Jurkat, Clone E6-1 (cell line): ENCODE results near the gene PTEN.

Source experiments
- DNase-seq: peaks from one replicate; pipeline ENCODE4 v3.0.0-alpha.2; 2011; ENCODE audit warnings: low read depth, low spot score
- H3K4me3 ChIP-seq: 2 replicates; pipeline ENCODE4 v1.5.1; 2011; ENCODE audit warnings: mild to moderate bottlenecking, low read length, control low read depth, moderate library complexity

The PTEN gene

DNA sequence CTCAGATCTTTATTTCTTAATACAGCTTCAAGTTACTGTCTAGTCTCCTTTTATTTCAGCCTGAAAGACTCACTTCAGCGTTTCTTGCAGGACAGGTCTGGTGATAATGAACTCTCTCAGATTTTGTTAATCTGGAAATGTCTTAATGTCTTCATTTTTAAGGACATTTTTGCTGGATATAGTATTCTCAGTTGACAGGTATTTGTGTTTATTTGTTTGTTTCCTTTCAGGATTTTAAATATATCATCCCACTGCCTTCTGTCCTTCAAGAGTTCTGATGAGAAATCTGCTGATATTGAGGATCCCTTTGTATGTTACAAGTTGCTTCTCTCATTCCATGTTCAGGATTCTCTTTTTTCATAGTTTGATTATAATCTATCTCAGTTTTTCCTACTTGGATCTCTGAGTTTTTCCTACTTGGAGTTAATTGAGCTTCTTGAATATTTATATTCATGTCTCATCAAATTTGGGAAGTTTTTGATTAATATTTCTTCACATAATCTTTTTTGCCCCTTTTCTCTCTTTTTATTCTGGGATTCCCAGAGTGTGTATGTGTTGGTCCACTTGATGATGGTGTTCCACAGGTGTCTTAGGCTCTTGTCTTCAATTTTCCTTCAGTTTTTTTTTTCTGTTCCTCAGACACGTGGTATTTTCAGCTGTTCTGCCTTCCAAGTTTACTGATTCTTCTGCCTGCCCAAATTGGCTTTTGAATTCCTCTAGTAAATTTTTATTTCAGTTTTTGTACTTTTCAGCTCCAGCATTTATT is 49.9 kb downstream of the PTEN start:
- no peak overlapping the region for H3K4me3 ChIP-seq
- DNase-seq = no peak

DNA sequence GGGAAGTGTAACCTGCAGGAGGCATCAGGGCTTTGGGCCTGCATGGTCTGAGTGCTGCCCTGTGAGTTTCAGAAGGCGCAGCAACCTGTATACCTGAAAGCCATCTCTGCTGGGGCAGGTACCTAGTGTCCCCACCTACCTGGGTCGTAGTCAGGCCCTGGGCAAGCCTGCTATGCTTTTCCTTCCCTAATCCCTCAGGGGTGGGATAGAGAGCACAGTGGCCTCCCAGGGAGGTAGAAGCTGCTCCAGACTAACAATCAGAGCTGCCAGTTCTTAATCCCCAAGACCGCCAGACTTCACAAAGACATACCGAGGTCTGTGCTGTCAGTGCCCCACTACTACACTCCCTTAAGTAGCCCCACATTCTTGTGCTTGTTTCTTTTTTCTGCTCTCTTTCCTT is 52.0 kb downstream of the PTEN start:
- no peak for DNase-seq
- H3K4me3 ChIP-seq = no peak overlapping the region

DNA sequence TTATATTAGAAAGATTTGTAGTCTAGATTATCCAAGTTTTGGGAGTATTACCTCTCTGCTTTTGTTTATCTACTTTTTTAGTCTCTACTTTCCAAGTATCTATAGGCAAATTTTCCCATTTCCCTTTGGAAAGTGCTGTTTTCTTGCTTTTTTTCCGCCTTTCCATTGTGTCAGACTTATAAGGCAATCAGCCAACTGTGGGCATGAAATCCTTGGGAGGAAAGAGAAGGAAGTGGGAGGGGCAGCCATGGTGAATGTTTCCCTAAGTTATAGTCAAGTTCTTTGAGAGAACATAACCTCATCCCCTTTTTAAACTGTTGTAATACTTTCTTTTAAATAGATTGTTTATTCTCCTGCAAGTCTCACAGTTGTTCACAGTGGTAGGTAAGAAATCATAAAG is 52.6 kb downstream of the PTEN start:
- DNase-seq = no peak

DNA sequence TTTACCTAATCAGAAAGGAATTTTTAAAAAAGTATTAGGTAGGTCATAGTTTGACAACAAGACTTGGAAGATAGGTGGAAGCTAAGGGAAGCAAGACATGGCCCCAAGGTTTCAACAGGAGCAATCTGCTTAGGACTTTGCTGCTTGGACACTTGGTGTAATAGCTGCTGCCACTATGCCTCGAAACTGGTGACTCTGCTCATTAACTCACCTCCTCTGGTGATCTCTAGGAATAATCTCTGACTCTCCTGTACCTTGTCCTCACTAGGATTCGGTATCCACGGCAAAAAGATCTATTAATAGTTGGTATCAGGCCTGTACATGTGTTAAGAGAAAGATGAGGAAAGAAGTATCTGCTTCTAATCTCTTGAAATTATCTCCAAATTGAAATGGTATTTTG is 53.1 kb downstream of the PTEN start:
- no peak overlapping the region for H3K4me3 ChIP-seq
- DNase-seq = no peak

More for the DNA sequence above, 52.6 kb downstream of the PTEN start:
- H3K4me3 ChIP-seq = no peak overlapping the region

DNA sequence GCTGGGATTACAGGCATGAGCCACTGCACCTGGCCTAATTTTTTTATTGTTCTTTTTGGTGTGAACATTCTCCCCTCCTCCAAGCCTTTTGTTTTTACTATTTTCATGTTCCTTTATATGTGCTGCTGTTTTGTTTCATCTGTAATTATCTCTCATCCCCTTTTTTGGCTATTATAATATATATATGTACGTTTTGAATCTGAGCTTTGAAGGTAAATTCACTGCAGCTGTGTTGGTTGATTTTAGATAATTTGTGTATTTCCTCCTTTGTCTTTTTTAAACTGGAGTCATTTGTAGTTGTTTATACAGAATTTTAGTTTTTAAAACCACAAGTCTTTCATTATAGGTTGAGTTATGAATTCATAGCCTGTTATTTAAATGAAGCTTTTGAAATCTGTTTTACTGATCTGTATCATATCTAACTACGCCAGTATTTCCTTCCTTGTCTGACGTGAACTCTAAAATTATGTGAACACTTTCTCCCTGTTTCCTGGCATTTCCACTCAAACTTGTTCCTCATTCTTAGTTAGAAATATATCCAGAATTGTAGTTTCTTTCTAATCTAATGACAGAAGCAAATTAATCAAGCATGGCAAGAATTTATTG is 54.9 kb downstream of the PTEN start:
- no peak overlapping the region for H3K4me3 ChIP-seq
- peak; percentile 82 for DNase-seq

DNA sequence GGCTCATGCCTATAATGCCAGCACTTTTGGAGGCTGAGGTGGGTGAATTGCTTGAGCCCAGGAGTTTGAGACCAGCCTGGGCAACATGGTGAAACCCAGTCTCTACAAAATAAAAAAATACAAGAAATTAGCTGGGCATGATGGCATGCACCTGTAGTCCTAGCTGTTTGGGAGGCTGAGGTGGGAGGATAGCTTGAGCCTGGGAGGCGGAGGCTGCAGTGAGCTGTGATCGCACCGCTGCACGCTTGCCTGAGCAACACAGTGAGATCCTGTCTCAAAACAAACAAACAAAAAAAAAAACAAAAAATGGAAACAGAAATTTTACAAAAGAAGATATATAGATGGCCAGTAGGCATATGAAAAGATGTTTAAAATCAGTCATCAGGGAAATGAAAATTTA is 57.1 kb downstream of the PTEN start:
- H3K4me3 ChIP-seq = no peak overlapping the region
- DNase-seq = no peak

DNA sequence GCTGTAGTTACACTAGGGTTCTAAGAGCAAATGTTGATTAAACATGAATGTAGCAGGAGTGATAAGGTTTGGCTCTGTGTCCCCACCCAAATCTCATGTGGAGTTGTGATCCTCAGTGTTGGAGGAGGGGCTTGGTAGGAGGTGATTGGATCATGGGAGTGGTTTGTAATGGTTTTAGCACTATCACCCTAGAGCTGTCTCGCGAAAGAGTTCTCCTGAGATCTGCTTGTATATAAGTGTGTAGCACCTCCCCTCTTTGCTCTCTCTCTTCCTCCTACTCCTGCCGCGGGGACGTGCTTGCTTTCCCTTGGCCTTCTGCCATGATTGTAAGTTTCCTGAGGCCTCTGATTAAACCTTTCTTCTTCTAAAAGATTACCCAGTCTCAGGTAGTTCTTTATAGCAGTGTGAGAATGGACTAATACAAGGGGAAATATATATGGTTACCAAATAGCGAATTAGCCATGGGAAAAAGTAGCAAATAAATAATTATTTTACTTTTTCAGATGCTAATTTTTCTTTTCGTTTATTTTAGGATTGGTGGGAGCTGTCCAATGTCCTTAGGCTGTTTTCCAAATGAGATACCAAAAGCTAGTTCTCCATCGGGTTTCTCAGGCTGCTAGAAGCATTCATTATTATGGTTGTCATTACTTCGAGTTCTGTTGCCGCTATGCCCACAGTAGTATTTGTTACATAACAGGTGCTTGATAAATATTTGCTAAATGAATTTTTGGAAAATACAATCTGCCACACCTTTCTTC is 58.7 kb downstream of the PTEN start:
- H3K4me3 ChIP-seq = no peak overlapping the region
- no peak for DNase-seq

DNA sequence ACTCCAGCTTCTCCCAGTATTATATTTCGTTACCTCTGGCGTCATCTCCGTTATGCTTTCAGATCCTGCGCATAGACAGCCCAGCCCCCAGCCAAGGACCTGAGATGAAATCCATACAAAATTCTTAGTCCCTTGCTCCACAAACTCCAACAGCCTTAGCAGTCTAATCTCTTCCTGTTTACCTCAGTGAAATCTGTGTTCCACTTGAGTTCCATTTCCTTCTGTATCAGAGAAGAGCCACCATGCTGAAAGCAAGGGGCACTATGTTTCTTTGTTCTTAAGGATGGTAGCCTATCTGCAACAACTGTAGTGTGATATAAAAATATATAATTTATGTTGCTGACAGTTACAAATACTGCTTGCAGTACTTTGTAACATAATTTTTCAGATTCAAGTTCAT is 59.8 kb downstream of the PTEN start:
- no peak for DNase-seq
- no peak overlapping the region for H3K4me3 ChIP-seq

DNA sequence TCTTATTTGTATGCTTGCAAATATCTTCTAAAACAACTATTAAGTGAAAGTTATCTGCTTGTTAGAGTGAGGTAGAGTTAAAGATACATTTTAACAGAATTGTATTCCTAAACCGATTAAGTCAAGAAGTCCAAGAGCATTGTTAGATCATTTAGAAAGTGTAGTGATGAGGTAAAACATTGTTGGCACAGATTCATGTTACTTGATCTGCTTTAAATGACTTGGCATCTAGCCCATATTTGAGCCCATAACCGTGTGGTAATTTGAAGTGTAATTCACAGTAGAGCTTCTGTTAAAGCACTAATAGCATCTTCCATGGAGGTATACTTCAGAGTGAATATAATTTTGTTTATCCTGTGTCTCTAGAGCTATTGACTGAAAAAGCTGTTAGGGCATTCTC is 62.1 kb downstream of the PTEN start:
- no peak overlapping the region for H3K4me3 ChIP-seq
- no peak for DNase-seq

DNA sequence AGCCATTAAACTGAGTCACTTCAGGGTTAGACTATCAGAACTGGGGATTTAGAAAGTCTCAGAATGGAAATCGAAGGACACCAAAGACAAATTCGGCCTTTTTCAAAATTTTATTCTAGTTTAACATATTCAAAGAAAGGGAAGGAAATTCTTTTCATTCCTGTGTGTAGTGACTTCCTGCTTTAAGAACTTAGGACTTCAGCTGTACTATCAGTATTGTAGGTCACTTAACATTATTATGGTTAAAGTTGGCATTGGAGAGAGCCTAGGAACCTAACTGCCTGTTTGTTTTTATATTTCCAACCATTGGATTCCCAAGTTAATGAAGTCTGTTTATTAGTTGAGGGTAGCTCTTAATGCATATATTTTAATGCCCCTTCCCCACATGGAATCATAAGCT is 63.7 kb downstream of the PTEN start:
- no peak for DNase-seq
- no peak overlapping the region for H3K4me3 ChIP-seq

DNA sequence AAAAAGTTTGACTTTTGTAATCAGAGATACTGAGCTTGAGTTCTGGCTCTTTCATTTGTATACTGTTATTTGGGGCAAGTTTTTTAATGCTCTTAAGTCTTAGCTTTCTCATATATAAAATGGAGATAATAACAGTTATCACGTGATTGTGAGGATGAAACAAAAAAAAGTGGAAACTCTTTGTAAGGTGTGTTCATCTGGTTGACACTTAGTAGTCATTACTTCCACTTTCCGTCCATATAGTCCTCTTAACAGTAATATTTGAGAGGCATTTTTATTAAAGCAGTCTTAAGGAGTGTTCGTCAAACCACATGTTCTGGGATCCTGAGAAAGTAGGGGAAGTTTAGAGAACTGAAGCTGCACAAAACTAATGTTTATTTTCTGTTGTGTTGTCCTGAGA is 65.6 kb downstream of the PTEN start:
- DNase-seq = no peak
- no peak overlapping the region for H3K4me3 ChIP-seq

DNA sequence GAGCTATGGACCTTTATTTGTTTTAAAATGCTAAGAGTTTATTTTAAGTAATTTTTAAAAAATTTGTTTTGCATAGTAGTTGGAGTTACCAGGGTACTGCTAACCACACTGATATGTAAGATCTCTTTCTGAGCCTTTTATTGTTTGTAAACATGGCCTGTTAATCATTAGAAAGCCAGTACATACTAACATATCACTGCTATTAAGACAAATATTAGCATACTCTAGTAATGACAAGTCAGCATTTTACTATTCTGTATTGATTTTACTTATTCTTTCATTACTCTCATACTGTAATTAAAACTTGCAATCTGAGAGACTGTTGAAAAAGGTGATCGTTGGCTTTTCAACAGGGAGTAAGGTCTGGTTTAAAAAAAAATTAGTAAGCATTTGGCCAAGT is 66.7 kb downstream of the PTEN start:
- H3K4me3 ChIP-seq = no peak overlapping the region
- no peak for DNase-seq

DNA sequence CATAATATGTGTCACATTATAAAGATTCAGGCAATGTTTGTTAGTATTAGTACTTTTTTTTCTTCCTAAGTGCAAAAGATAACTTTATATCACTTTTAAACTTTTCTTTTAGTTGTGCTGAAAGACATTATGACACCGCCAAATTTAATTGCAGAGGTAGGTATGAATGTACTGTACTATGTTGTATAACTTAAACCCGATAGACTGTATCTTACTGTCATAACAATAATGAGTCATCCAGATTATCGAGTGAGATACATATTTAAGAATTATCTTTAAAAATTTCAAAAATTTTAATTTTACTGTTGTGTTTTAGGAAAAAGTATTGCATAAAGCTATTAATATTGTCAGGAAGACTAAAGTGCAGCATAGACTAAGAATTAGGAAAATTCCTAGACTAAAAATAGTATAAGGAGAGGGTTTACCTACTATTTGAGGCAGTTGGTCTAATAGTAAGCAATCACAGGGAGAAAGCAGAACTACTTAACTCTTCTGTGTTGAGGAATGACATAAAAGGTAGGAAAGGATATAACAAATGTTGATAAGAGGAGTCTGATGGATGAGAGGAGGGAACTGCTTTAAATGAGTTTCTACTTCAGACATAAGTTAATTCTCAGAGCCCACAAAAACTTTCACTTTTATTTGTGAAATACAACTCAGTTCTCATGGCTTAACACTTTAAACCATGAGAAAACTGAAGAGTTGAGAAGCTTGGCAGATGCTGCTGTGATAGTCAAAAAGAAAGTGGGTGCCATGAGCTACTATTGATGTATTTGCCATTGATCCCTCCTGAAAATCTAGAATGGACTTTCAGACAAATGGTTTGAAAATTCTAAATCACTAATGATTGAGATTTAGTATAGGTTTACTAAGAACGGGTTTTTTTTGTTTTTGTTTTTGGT is 67.8 kb downstream of the PTEN start:
- no peak for DNase-seq
- no peak overlapping the region for H3K4me3 ChIP-seq

DNA sequence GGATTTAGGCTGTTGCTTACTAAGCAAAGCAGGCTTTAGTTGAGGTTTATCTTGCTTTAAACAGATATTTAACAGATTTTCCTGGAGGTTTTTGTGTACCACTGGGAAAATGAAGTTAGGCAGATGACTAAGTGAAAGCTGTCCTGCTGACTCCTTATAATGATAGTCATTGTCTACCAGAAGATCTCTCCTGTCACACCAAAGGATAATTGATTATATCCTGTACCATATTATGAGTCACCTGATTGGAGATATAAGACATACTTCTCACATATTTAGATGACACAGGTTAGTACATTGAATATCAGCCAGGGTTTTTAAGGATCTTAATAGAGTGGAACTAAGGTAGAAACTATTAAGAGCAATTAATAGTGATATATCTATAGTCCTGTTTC is 68.4 kb downstream of the PTEN start:
- no peak for DNase-seq
- H3K4me3 ChIP-seq = no peak overlapping the region

DNA sequence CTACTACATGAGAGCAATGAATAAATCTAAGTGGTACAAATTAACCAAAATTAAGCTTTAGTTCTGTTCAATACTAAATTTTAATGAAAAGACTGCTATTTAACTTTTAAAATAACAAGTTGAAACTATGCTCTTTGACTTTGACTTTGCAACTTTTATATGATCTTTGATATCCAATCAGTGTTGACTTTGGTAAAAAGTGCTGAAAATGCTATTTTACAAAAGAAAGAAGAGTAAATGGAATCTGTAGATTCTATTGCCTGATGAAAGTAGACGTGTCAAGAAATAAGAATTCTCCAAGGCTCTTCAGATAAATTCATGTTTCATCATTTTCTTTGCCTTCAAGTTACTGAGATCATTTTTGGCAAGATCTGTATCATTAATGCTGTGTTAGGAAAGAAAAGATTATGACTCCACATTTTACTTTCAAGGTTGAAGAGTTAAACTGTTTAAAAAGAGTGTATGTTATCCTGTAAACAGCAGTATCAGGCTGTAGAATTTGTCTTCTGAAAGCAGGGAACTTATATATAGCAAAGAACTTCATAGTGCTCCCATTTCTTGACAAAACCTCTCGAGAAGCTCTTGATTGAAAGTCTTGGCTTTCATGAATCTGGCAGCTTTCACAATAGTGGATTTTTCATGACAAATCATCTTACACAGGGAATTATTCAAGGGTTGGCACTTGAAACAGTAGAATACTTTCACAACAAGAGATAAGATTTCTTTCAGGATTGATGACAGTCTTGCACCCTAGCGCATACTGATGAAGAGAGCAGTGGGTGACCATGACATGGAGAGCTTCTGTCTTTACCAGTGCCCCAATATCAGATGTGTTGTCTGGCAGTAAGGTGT is 72.1 kb downstream of the PTEN start:
- DNase-seq = no peak
- no peak overlapping the region for H3K4me3 ChIP-seq

DNA sequence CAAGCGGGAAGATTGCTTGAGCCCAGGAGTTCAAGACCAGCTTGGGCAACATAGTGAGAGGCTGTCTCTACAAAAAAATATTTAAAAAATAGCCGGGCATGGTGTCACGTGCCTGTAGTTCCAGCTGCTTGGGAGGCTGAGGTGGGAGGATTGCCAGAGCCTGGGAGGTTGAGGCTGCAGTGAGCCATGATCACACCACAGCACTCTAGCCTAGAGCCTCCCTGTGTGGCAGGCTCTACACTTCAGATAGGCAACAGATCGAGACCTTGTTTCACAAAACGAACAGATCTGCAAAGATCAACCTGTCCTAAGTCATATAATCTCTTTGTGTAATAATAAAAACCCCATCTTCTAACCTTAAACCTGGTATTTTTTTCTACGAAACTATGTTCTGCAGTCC is 76.8 kb downstream of the PTEN start:
- no peak for DNase-seq
- H3K4me3 ChIP-seq = no peak overlapping the region

DNA sequence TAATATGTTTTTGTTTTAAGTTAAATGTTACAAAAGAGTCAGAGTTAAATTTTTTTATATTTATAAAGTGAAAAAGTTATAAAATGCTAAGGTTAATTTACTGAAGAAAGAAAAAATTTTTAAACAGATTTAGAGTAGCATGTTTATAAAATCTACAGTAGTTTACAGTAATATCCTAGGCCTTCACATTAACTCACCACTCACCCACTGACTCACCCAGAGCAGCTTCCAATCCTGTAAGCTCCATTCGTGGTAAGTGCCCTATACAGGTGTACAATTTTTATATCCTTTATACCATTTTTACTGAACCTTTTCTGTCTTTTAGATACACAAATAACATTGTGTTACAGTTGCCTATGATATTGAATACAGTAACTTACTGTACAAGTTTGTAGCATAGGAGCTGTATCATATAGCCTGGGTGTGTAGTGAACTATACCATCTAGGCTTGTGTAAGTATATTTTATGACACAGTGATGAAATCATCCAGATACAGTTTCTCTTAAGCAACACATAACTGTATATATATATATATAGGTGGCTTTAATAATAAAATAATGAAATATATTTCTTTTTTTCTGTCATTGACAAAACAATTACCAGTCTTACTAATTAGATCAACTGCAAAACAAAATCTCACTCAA is 79.6 kb downstream of the PTEN start:
- DNase-seq = no peak
- no peak overlapping the region for H3K4me3 ChIP-seq

DNA sequence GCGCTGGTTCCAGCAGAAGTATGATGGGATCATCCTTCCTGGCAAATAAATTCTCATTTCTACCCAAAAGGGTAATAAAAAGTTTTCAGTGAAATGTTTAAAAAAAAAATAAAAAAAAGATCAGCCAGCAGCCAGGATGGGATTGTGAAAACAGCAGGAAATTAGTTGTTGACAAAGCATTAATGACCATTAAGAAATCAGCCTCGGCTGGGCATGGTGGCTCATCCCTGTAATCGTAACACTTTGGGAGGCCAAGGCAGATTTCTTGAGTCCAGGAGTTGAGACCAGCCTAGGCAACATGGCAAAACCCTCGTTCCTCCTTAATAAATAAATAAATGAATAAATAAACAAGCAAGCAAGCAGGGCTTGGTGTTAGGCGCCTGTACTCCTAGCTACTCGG is 82.6 kb downstream of the PTEN start:
- no peak for DNase-seq

More for the DNA sequence above, 82.6 kb downstream of the PTEN start:
- no peak overlapping the region for H3K4me3 ChIP-seq
